ENCODE results near the gene KIF3C.
A peak's percentile ranks its signal among the peaks of the same experiment; 100 is the strongest.
"Not testable (repeated sequence)": the region's sequence is repeated elsewhere in the genome, so short reads cannot be mapped to it uniquely, and the experiment has no call there.

The KIF3C gene

GRCh38 chr2:25958611-25959010 lies 23.7 kb downstream of the KIF3C start:
- not testable (repeated sequence) for DNase-seq

- DNase-seq: no peak
Measured at GRCh38 chr2:25957743-25958142, 24.6 kb downstream of the KIF3C start.

GRCh38 chr2:25955869-25956535 lies 26.3 kb downstream of the KIF3C start:
- no peak for DNase-seq

GRCh38 chr2:25955036-25955435 lies 27.3 kb downstream of the KIF3C start:
- no peak for DNase-seq

- DNase-seq: no peak
Measured at GRCh38 chr2:25954199-25954752, 28.0 kb downstream of the KIF3C start.

GRCh38 chr2:25951071-25951547 lies 31.2 kb downstream of the KIF3C start:
- peak; percentile 67 for DNase-seq

- DNase-seq: no peak
Measured at GRCh38 chr2:25948437-25948836, 33.9 kb downstream of the KIF3C start.

GRCh38 chr2:25941042-25941441 lies 41.3 kb downstream of the KIF3C start:
- no peak for DNase-seq

- no peak for DNase-seq
Measured at GRCh38 chr2:25939257-25939668, 43.0 kb downstream of the KIF3C start.

GRCh38 chr2:25938345-25938744 lies 44.0 kb downstream of the KIF3C start:
- no peak for DNase-seq

GRCh38 chr2:25936889-25937545 lies 45.3 kb downstream of the KIF3C start:
- no peak for DNase-seq

- DNase-seq: no peak
Measured at GRCh38 chr2:25933622-25934021, 48.7 kb downstream of the KIF3C start.

- DNase-seq: no peak
Measured at GRCh38 chr2:25929789-25930473, 52.4 kb downstream of the KIF3C start.

- DNase-seq: no peak
Measured at GRCh38 chr2:25928668-25929067, 53.6 kb downstream of the KIF3C start.

- DNase-seq: no peak
Measured at GRCh38 chr2:25926984-25927756, 55.1 kb downstream of the KIF3C start.

GRCh38 chr2:25922501-25922900 lies 59.8 kb downstream of the KIF3C start:
- no peak for DNase-seq

- DNase-seq: no peak
Measured at GRCh38 chr2:25920786-25921415, 61.4 kb downstream of the KIF3C start.

GRCh38 chr2:25920336-25920735 lies 62.0 kb downstream of the KIF3C start:
- no peak for DNase-seq

- DNase-seq: no peak
Measured at GRCh38 chr2:25917832-25918231, 64.5 kb downstream of the KIF3C start.

- not testable (repeated sequence) for DNase-seq
Measured at GRCh38 chr2:25917411-25917810, 64.9 kb downstream of the KIF3C start.

GRCh38 chr2:25915944-25916772 lies 66.1 kb downstream of the KIF3C start:
- not testable (repeated sequence) for DNase-seq
